Activated T-helper 17 cell treated with anti-CD3 and anti-CD28 coated beads, Interleukin-2, amount 50 U/mL, for 72 hours (primary cell): ENCODE measurements around the gene MELTF. TPM values are rescaled to one million over a fixed set of nuclear protein-coding genes. Genes with fewer than 3 reads are reported as not detected.
A peak's percentile ranks its signal among the peaks of the same experiment; 100 is the strongest.

Experiments used
- ATAC-seq: fragments of 150-1000 bp; cut with Tn5 transposase; replicated peaks from 2 replicates; pipeline ENCODE4 v1.10.0; 2021; ENCODE audit warnings: mild to moderate bottlenecking, moderate library complexity
- H3K27ac Mint-ChIP-seq: one replicate; pipeline ENCODE4 v1.8.0; 2022; ENCODE audit warnings: mixed read lengths
- H3K27me3 Mint-ChIP-seq: one replicate; pipeline ENCODE4 v1.8.0; 2022; ENCODE audit warnings: mixed read lengths
- H3K36me3 Mint-ChIP-seq: one replicate; pipeline ENCODE4 v1.8.0; 2022; ENCODE audit warnings: low read depth, mild to moderate bottlenecking, mixed read lengths
- H3K4me1 Mint-ChIP-seq: one replicate; pipeline ENCODE4 v1.8.0; 2022; ENCODE audit warnings: mixed read lengths
- H3K4me3 Mint-ChIP-seq: one replicate; pipeline ENCODE4 v1.8.0; 2022; ENCODE audit warnings: mild to moderate bottlenecking, mixed read lengths
- H3K9me3 Mint-ChIP-seq: one replicate; pipeline ENCODE4 v1.8.0; 2022; ENCODE audit warnings: mixed read lengths
- total RNA-seq, 2 donors: library from RNA; stranded (reverse); gene quantifications; one replicate each; pipeline ENCODE4 v1.2.3, GENCODE V29; 2022

The MELTF gene
- total RNA-seq, 2 donors from 2014 or later = 6.0 to 9.7 TPM

DNA sequence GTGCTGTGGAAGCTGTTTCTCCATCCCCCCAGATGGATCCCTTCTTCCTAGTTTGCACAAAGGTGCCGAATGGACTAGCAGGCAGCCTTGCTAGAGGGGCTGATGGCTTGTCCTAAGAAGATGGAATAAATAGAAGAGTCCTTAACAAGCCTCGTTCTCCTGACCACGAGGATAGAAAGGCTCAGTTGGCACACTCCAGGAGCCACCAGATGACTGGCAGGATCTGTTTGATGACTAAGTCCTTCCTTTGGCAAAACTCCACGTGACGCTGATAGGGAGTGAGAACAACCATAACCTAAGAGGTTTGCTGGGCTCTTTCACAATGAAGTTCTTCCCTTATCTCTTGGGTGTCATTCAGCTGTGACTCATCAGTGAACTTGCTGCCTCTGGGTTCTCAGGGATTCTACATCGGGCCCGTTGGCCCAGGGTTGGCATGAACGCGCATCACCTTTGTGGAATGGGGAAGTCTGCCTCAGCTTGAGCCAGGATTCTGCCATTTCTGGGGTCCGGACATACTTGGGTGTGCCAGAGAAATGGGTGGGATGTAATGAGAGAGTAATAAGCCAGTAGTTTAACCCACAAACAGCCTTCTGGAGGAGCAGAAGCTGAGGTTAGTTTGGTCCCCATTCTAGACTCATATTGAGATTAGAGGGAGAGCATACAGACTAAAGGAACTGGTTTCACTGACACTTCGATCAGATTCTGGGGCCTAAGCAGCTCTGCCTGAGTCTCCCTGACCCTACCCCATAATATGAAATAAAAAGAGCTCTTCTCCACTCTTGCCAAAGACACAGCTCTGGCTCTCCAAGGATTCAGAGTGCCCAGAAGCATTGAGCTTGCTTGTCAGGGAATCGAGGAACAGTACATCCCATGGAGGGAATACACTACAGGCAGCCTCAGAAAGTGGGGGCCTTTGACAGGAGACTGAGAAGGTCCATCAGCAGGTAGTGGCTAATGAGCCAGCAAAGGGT is 2.0 kb upstream of the MELTF start:
- no peak overlapping the region for H3K27ac Mint-ChIP-seq
- H3K4me1 Mint-ChIP-seq = peaks cover 5% of the 10 kb centered on the region
- H3K9me3 Mint-ChIP-seq = no peaks in the 10 kb centered on the region
- no peaks in the 10 kb centered on the region for H3K36me3 Mint-ChIP-seq
- H3K27me3 Mint-ChIP-seq = no peaks in the 10 kb centered on the region
- ATAC-seq = peak; percentile 69
- peak overlapping the region; percentile 23 for H3K4me3 Mint-ChIP-seq

DNA sequence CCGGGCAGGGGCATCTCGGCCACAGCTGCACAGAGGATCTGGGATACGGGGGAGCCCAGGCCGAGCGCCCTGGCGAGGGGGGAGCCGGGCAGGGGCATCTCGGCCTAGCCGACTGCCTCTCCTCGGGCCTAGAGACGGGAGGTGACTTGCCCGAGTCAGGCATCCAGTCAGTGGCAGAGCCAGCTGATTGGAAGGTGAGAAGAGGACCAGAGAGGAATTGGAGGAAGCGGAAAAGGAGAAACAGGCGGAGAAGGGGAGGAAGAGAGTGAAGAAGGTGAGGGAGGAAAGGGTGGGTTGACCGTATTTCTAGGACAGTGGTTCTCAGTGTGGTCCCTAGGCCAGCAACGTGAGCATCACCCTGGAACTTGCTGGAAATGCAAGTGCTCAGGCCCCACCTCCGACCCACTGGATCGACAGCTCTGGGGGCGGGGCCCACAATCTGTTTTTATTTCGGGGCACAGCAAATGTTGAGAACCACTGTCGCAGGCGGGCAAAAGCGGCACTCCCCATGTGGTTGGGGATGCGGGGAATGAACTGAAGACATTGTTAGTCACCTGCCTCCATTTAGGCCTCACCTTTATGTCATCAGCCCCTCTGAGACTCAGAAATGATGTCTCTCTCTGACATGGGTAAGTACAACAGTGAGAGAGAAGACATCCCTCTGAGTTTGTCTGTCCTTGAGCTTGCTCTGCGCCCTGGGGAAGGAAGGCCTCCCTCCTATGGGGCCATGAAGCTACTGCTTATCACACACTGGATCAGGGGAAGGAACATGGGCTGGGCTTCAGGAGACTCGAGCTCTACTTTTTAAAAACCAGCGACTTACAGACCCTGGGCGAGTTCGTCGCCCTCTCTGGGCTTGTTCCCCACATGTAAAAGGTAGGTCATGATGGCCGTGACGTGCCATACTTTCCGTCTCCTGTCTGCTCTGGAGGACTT is 1.0 kb upstream of the MELTF start:
- no peaks in the 10 kb centered on the region for H3K36me3 Mint-ChIP-seq
- ATAC-seq = no peak
- no peaks in the 10 kb centered on the region for H3K9me3 Mint-ChIP-seq
- peaks cover 5% of the 10 kb centered on the region for H3K4me1 Mint-ChIP-seq
- H3K27ac Mint-ChIP-seq = no peak overlapping the region
- peak overlapping the region; percentile 23 for H3K4me3 Mint-ChIP-seq
- H3K27me3 Mint-ChIP-seq = no peaks in the 10 kb centered on the region

DNA sequence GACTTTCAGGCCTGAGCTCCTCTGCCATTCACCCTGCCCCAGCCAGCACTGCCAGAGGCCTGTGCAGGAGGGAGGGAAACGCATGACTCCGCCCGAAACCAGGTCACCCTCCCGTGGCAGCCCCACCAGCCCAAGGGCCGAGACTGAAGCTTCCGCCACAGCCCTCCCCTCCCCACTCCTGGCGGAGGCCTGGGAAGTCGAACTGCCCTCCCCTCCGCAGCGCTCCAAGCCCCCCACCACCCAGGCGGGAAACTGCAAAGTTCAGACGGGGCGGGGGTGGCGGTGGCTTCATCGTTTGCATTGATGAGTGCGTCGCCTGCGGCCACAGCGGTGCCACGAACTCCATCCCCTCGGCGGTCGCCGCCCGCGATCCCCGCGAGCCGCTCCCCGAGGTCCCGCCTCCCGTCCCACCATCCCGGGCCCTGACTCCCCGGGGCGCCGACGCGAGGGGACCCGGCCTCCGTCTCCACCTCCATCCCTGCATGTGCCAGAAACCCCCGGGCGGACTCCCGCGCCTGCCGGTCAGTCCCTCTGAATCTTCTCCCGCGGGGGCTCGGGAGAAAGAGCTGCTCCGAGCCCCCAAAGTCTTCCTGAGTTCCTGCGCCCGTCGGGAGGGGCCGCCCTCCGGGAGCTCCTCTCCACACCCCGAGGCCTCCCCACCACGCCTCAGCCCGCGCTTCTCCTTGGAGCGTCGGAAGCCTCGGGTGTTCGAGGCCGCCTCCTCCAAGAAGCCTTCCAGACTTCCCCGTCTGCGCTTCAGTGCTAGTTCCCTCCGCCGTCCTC is 698 bp downstream of the MELTF start:
- H3K4me3 Mint-ChIP-seq = peak overlapping the region; percentile 71
- no peaks in the 10 kb centered on the region for H3K9me3 Mint-ChIP-seq
- no peaks in the 10 kb centered on the region for H3K36me3 Mint-ChIP-seq
- H3K27ac Mint-ChIP-seq = no peak overlapping the region
- ATAC-seq = peak; percentile 27
- H3K4me1 Mint-ChIP-seq = no peaks in the 10 kb centered on the region
- no peaks in the 10 kb centered on the region for H3K27me3 Mint-ChIP-seq

DNA sequence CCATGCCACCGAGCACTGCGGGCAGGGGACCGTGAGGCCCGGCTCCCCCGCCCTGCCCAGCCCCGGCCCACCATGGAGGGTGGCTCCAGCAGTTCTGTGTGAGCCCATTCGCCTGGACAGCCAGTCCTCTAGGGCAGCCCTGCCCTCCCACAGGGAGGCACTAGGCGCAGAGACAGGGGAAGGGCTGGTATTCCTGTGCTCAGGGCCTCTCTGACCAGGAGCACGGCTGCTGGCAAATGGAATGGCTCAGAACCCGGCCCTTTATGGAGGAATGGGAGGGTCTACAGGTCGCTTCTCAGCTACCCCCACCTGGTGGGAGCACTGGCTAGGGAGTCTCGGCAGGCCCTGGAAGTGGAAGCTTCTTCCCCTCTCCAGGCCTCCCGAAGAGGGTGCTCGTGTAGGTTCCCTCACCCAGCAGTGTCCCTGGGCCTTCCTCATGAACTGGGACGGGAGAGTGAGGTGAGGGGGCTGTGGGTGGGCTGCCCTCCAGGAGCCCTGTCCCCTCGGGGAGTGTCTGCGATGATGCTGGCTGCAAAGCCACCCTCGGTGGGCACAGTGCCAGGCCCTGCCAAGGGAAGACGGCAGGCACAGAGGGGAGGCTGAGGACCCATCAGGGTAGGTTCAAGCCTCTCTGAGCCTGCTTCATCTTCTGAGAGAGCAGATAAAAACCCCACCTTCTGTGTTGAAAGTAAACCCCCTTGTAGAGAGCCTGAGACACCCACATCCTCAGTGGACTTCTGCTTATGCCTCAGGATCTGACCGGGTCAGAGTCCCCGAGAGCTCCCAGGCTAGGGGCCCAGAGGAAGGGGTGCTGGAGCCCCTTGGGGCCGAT is 1.5 kb downstream of the MELTF start:
- no peaks in the 10 kb centered on the region for H3K9me3 Mint-ChIP-seq
- no peak for ATAC-seq
- peaks cover 4% of the 10 kb centered on the region for H3K27me3 Mint-ChIP-seq
- H3K4me1 Mint-ChIP-seq = peaks cover 4% of the 10 kb centered on the region
- no peaks in the 10 kb centered on the region for H3K36me3 Mint-ChIP-seq
- H3K4me3 Mint-ChIP-seq = peak overlapping the region; percentile 71
- no peak overlapping the region for H3K27ac Mint-ChIP-seq

DNA sequence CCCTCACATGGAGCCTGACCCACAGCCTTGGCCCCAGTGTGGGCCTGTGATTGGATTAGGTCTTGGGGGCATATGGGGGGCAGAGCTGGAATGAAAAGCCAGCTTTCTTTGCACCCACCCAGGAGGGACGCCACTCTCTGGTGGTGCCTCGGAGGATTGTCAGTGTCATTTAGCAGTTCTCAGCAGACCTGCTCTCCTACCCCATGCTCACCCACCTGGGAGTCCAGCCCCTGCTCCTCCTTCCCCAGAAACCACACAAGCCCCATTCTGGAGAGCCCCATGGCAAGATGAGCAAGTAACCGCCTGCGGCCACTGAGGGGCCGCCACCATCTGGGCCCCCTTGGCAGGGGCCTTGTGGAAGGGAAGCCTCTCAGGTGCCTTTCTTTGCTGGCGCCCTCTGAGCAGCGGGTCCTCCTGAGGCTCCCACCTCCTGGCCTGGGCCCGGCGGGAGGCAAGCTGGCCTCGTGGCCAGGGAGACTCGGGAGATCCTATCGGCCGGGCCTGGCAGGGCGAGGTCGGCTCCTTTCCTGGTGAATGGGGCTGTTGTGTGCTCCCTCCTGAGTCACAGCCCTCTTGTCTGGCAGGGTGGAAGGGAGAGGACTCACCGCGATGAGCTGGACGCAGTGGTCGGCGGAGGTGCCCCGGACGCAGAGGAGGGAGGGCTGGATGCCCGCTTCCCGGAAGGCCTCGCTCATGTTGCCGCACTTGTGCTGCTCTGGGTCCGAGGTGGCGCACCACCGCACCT is 2.3 kb downstream of the MELTF start:
- ATAC-seq = no peak
- H3K4me1 Mint-ChIP-seq = peaks cover 5% of the 10 kb centered on the region
- H3K36me3 Mint-ChIP-seq = no peaks in the 10 kb centered on the region
- H3K27ac Mint-ChIP-seq = no peak overlapping the region
- H3K9me3 Mint-ChIP-seq = no peaks in the 10 kb centered on the region
- no peak overlapping the region for H3K4me3 Mint-ChIP-seq
- H3K27me3 Mint-ChIP-seq = peaks cover 4% of the 10 kb centered on the region

DNA sequence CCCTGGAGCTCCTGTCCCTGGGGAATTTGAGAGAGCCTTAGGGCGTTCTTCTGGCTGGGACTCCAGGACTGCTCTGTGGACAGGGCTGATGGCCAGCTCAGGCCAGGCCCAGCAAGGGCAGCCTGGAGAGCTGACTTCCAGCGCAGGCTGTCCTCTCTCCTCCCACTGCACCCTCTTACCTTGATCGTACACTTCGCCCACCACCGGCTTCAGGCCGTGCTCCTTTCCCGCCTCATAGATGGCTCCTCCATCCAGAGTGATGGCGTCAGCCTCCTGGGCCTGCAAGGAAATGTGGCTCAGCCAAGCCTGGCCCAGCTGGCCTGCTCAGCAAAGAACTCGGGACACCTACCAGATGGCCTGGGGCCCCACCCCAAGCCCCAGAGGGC is 3.1 kb downstream of the MELTF start:
- peaks cover 4% of the 10 kb centered on the region for H3K27me3 Mint-ChIP-seq
- ATAC-seq = no peak
- H3K4me3 Mint-ChIP-seq = no peak overlapping the region
- no peak overlapping the region for H3K27ac Mint-ChIP-seq
- H3K36me3 Mint-ChIP-seq = no peaks in the 10 kb centered on the region
- H3K4me1 Mint-ChIP-seq = peaks cover 5% of the 10 kb centered on the region
- no peaks in the 10 kb centered on the region for H3K9me3 Mint-ChIP-seq

DNA sequence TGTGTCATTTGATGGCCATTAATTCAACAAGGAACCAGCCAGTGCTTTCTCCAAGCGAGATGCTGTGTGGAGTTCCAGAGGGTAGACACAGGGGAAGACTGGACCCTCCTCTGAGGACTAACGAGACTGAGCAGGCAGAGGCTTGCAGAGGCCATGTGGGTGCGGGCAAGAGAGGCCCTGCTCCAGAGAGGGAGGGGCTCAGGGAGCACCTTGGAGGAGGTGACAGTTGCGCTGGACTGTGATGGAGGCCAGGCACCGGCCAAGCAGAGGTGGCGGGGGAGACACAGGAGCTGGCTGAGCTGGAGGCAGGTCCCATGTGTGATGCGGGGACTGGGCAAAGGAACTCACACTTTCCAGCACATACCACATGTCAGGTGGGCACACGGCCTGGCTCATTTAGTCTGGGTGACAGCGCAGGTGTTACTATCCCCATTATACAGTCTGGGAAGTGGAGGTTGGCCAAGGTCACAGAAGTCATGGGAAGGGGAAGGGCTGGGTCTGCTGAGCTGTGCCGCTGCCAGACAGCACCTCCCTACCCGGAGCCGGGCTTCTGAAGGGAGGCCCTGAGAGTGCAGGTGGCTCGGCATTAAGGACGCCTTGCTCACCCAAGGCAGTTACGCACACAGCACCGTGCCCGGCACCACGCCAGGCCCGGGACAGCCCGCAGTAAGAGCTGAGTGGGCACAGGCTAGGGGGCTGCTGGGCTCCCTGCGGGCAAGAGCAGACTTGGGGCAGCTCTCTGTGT is 3.7 kb downstream of the MELTF start:
- Mint-ChIP-seq H3K4me3 (no peak overlapping the region), H3K27me3 (peaks cover 4% of the 10 kb centered on the region), H3K4me1 (peaks cover 5% of the 10 kb centered on the region), H3K27ac (no peak overlapping the region), H3K9me3 (no peaks in the 10 kb centered on the region), H3K36me3 (no peaks in the 10 kb centered on the region)
- ATAC-seq = no peak

DNA sequence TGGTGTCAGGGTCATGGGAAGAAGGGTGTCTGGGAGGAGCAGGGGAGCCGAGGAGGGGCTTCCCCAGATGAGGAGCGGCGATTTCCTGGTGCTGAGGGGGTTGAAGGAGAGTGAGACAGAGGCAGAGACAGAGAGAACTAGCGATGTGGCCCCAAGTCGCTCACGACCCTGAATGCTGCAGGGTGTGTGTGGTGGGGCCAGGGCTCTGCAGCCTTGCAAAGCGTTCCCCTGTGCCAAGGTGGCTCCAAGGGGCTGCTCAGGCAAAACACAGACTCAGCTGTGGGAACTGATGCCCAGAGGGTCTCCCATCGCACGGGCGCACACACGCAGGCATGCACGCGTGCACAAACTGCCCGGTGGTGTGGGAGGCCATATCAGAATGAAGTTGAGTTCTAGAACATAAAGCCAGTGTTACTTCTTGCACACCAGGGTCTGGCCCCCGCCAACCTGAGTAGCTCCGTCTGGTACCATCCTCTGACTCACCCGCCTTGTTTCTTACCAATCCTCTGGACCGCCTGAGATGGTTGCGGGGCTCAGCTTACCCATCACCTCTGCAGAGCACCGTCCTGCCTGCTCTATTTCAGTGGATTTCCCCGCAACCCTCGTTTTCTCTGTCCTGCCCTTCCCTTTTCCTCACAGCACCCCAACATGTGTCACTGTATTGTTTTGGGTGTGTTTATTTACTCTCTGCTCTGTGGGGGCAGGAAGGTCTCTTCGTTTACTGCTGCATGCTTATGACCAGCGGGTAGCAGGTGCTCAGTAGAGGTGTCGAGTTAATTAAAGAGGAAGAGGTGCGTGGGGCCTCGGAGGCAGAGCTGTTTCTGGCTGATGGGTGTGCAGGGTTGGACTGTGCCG is 4.5 kb downstream of the MELTF start:
- ATAC-seq = no peak
- H3K4me1 Mint-ChIP-seq = peaks cover 5% of the 10 kb centered on the region
- H3K4me3 Mint-ChIP-seq = no peak overlapping the region
- no peaks in the 10 kb centered on the region for H3K36me3 Mint-ChIP-seq
- peaks cover 4% of the 10 kb centered on the region for H3K27me3 Mint-ChIP-seq
- no peak overlapping the region for H3K27ac Mint-ChIP-seq
- H3K9me3 Mint-ChIP-seq = no peaks in the 10 kb centered on the region

DNA sequence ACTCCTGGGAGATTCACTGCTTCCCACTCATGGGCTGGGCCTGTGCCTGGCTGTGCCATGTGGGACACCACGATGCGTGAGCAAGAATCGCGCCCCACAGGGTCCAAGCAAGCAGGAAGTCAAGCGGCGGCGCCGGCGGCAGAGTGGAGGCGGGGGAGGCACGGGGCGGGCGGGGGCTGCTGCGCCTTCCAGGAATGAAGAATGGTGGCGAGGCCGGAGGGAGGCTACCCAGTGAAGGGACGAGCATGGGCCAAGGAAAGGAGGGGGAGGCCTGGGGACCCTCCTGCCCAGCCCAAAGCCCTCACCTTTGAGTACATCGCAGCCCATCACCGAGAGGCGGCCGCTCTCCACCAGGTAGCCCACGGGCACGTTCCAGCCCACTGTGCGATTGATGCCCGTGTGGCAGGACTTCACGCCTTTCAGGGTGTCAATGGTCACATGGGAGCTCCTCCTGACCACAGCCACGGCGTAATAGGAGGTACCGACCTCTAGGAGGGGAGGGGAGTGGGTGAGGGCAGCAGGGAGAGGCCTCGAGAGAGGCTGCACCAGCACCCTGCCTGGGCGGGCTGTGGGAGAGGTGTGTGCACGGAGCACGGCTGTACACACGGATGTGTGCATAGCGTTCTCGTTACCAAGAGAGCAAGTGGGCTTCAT is 5.5 kb downstream of the MELTF start:
- peaks cover 5% of the 10 kb centered on the region for H3K4me1 Mint-ChIP-seq

DNA sequence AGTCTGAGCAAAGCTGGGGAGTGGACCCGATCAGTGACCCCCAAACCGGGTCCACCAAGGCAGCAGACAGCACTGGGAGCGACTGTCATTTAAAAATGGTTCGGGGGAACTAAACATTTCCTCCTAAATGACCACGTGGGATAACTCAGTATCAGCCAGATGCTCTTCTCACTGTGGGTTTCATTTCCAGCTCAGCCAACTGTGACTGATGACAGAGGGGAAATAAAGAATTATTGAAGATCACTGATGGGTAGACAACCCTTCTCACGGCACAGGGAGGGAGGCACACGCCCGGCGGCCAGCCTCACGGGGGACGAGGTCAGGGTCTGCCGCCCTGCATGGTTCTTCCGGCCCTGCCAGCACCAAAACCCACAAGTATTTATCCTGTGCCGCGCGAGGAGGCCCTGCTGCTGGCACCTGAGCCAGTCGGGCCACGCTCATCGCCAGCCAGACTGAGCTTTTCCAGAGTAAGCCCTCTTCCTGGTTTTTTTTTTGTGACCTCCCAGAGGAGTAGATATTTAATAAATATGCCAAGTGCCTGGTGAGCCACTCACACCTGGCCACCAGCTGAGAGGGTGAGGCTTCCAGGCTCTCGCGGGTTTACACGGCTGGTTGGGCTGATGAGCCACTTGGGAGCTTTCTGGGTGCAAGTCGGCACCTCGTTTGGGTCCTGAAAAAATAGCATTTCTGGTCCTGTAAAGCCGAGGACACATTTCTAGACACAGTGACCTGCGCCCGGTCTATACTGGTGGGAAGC is 6.2 kb downstream of the MELTF start:
- peak overlapping the region; percentile 40 for H3K4me3 Mint-ChIP-seq

More for the DNA sequence above, 5.5 kb downstream of the MELTF start:
- peaks cover 4% of the 10 kb centered on the region for H3K27me3 Mint-ChIP-seq
- peak overlapping the region; percentile 40 for H3K4me3 Mint-ChIP-seq
- H3K36me3 Mint-ChIP-seq = no peaks in the 10 kb centered on the region
- no peak overlapping the region for H3K27ac Mint-ChIP-seq
- H3K9me3 Mint-ChIP-seq = no peaks in the 10 kb centered on the region
- peak; percentile 8 for ATAC-seq

More for the DNA sequence above, 6.2 kb downstream of the MELTF start:
- Mint-ChIP-seq H3K27ac (no peak overlapping the region), H3K27me3 (peaks cover 4% of the 10 kb centered on the region), H3K36me3 (no peaks in the 10 kb centered on the region), H3K4me1 (peaks cover 5% of the 10 kb centered on the region), H3K9me3 (no peaks in the 10 kb centered on the region)
- ATAC-seq = peak; percentile 16
